GM18868 (cell line): ENCODE data around the gene LANCL1.
A peak's percentile ranks its signal among the peaks of the same experiment; 100 is the strongest.
"Not testable (repeated sequence)": the region's sequence is repeated elsewhere in the genome, so short reads cannot be mapped to it uniquely, and the experiment has no call there.

Experiments
- ATAC-seq: cut with Tn5 transposase; IDR thresholded peaks from one replicate; pipeline ENCODE4 v1.9.1; 2021; ENCODE audit warnings: mild to moderate bottlenecking, moderate library complexity; ENCODE audit not compliant: unreplicated experiment

The LANCL1 gene

DNA sequence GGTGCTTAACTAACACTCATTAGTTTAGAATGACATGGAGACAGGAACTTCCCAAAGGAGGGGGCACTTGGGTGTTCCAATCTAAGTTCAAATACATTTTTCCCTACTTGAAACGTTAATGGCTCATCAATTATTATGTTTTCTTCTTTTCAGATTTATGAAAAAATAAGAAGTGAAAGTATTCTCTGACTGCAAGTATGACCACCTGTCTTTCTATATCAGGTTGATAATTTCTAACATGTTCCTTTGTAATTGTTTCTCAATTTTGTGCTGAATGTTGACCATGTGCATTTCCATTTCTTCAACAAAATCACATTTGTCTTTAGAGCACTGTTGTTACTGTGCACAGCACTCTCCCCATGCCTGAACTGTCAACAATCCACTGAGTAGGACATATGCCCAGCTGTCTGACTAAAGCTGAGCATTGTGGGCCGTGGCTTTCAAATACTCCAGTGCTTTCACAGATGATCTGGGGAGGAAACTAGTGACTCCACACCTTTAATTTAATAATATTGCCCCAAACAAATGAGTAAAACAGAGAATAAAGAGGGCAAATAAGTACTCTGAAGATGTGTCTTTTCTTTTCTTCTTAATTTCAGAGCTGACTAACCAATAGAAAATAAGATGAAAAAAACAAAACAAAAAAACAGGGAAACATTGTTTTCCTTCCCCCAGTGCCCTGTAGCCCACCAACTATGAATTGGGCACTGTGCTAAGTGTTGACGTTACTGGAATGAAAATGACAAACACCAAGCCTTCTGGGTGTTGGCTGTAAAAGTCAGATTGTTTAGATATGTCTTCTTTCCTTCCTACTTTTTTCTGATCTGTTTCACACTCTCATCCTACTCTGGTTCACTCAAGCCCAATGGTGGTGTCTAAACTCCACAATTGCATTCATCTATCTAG is 16.0 kb downstream of the LANCL1 start:
- peak; percentile 57 for ATAC-seq

DNA sequence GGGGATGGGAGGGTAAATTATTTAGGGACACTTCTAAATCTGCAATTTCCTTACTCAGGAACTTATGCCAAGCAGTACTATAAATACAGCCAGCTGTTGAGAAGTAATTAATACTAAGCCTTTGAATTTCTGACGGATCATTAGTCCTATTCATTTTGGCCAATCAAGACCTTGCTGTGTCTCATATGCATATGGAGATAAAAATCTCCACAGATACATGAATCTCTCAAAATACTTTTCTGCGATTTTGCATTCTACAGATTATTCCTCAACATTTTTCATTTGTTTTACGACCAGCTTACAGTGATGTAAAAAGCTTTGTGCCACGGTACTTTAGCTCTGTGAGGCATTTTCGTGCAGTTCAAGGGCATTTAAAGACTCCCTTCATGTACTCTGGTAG is 16.7 kb downstream of the LANCL1 start:
- peak; percentile 7 for ATAC-seq

DNA sequence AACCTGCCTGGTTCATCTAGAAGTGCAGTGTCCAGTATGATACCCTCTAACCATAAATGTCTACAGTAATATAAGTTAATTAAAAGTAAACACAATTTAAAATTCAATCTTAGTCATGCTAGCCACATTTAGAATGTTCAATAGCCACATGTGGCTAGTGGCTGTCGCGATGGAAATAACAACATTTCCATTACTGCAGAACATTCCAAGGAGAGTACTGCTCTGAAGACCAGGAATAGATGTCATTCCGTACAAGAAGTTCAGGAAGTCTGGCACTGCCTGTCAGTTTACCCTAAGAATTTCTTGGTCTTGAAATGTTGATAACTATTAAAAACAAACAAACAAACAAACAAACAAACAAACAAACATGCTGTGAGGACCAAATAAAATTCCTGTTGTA is 17.2 kb downstream of the LANCL1 start:
- ATAC-seq = no peak

DNA sequence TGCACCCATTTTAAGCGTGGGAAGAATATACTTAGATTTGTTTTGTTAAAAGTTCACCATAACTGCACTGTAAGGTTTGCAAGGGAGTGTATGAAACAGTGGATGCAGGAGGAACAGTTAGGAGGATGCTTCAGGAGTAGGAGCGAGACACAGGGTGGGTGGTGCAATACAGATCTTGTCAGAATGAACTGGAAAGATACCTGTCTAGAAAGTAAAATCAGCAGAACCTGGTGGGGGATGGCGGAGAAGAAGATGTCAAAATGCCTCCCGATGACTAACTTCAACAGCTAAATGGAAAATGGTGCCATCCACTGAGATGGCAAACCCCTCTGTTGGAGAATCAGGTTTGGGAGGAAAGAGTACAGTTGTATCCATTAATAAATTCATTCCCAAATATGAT is 18.2 kb downstream of the LANCL1 start:
- no peak for ATAC-seq

DNA sequence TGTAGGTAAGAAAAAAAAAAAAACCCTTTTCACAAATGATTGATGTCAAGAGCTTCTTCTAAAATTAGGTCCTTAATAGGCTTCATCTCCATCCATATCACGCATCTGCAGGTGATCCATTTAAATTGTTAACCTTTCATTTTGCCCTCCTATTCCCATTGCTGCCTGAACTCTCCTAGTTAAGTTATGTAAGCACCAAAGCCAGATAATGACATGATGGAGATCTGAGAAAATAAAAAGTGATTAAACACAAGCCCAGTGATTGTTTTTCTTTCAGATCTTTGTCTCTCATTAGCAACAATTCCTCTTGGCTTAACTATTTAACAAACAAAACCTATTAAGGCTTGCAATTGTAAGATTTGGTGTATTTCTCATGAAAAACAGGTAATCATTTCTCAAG is 20.0 kb downstream of the LANCL1 start:
- no peak for ATAC-seq

DNA sequence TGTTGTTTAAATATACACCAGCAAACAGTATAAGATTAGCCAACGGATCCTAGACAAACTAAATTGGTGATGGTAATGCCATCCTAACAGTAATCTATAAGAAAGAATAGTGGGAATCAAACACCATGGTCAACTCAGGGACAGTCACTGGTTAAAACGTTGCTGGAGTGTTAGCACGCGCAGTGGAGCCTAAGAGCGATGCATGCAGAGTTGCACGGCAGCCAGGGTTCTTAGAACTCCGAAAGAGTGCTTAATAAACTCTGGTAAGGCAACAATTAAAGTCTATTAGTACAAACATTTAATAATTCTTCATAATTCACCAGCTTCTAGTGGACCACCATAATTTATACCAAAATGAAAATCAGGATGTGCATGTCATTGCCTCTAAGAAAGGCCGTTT is 22.2 kb downstream of the LANCL1 start:
- ATAC-seq = no peak

DNA sequence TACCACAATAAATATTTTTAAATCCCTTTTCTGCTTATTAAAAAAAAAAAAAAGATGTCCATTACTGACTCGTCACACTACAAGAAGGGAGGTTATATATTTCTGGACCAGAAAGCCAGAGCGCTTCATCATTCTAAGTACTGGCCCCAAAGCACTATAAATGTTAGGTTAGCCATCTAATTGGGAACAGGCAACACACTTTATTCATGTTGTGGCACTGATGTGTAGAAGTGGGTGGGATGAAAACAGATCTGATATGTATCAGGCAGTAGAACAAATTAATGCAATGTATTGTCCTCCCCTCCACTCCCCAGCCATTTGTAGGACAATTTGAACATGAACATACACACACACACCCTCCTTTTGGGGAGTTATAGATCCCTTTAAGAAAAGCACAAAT is 24.4 kb downstream of the LANCL1 start:
- no peak for ATAC-seq

DNA sequence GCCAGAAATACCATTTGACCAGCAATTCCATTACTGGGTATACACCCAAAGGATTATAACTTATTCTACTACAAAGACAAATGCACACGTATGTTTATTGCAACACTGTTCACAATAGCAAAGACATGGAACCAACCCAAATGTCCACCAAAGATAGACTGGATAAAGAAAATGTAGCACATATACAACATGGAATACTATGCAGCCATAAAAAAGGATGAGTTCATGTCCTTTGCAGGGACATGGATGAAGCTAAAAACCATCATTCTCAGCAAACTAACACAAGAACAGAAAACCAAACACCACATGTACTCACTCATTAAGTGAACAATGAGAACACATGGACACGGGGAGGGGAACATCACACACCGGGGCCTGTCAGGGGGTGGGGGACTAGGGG is 25.6 kb downstream of the LANCL1 start:
- ATAC-seq = not testable (repeated sequence)

DNA sequence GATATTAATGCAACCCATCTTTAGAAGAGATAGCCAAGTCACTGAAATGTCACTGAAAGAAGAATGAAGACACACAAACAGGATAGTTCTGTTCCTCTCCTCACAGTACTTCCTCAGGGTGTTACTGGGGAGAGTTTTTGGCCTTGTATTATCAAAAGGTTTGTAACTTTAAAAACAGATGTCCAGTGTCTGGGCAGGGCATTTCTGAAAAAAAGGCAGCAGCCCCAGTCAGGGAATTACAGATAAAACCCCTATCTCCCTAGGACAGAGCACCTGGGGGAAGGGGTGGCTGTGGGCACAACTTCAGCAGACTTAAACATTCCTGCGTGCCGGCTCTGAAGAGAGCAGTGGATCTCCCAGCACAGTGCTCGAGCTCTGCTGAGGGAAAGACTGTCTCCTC is 30.8 kb downstream of the LANCL1 start:
- ATAC-seq = no peak

DNA sequence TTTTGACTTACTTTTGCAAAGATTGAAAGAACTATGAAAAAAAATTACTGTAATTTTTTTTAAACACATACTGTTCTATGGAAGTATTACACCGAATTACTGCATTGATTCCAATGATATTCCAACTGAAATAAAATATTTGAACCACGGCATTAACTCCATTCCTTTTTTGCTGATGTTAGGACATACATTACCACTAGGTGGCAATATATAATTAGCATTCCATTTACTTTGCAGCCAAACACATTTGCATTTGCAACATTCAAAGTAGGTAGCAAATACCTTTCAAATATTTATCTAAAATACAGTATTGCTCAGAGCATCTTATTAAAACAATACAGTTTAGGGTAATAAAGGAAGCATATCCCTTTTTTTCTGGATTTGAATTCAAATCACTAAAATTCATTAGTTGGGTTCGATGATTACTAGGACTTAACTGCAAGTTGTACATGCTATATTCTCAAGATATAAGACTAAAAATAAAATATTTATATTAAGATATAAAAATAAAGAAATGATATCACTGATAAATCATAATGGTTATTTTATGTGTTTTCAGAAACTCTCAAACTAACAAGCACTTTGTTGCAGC is 31.3 kb downstream of the LANCL1 start:
- ATAC-seq = peak; percentile 24

DNA sequence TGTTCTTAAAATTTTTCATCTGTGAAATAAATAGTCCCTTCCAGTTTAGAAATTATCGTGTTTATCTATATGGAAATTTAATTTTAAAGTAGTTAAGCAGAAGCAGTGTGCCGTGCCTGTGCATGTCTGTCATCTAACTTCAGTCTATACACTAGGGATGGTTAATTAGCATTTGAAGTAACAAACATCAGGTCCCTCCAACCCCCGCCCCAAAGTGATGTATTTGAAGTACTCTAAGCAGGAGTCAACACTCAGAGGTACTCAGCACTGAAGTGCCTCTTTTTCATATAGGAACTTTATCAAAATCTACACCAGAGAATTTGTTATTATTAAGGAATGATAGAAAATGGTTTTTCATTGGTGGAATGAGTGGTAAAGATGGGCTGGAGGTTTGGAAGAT is 33.0 kb downstream of the LANCL1 start:
- no peak for ATAC-seq

DNA sequence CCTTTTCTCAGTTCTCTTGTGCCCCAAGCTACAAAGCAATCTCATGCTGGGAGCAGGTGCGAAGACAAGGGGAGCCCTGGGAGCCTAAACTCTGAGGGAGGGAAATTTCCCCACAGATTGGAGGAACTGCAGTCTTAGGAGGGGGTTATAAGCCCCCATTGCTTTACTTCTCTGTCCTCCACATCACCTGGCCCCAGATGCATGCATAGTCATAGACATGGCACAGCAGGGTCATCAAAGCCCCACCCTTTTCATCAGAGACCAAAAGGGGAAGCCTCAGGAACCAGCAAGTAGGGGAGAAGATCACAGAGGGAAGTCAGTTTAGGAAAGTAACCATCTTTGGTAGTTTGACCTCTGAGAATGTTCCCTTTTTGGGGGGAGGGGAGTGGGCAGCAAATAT is 33.7 kb downstream of the LANCL1 start:
- ATAC-seq = peak; percentile 45

DNA sequence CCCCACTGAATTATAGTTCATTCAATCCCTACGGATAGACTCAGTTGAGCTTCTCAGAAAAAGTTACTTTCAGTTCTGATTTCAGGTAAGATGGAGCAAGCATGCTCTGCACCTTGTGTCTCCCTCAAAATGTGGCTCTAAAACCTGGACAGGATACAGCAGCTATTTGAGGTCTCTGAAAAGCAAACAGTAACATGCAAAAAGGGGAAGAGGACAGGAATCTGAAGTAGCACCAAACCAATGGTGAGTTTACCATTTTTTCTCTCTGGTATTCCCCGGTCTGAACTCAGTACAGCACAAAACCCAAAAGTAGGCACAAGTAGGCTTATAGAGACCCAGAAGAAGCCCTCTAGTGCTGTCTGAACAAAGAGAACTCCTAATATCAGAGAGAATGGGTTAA is 34.1 kb downstream of the LANCL1 start:
- ATAC-seq = peak; percentile 82

DNA sequence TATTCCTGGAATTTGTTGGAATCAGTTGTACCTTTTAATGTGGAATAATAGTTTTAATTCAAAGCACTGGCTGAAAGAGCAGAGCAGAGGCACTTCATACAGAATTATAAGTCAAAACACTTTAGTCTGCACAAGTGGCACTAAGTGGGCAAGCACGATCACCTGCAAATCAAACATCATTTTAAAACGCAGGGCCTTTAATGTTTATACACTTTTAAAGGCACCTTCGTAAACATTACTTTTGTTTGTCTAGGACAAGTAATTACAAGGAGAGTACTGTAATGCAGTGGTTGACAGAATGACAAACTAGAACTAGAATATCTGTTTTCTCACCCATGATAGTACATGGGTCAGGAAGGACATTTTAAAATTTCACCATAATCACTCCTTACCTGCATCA is 36.4 kb downstream of the LANCL1 start:
- no peak for ATAC-seq

DNA sequence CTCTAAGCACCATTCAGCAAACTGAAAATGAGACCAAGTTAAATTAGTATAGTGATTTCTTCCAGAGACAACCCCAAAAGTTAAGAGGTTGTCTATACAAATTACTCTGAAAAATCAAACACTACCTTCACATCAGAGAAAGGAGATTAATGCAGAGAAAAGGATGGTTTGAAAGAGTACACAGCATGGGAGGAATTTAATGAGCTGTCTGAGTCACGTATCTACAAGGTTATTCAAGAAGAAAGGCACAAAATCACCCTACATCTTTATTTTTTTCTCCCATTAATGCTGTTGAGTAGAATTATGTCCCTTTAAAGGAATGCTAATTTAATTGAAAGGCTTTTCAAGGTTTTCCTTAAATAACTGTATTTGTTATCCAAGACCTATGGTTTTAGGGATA is 41.1 kb downstream of the LANCL1 start:
- ATAC-seq = no peak

DNA sequence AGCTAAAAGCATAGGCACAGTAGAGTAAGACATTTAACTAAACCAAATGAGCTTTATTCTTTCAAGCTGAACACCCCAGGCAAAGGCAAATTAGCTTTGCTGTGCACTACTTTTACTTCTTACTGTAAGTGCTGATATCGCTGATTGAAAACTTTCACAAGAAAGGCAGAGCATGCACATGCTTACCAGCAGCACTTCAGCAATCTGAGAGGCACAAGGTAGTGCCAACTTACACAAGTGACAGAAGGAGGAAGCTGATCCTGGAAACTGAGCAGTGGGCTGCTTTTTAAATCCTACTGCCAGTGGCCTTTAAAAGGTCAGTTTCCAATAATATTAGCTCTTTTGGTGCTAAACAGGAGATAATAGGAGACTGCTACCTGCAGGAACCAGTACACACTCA is 43.9 kb downstream of the LANCL1 start:
- ATAC-seq = no peak

DNA sequence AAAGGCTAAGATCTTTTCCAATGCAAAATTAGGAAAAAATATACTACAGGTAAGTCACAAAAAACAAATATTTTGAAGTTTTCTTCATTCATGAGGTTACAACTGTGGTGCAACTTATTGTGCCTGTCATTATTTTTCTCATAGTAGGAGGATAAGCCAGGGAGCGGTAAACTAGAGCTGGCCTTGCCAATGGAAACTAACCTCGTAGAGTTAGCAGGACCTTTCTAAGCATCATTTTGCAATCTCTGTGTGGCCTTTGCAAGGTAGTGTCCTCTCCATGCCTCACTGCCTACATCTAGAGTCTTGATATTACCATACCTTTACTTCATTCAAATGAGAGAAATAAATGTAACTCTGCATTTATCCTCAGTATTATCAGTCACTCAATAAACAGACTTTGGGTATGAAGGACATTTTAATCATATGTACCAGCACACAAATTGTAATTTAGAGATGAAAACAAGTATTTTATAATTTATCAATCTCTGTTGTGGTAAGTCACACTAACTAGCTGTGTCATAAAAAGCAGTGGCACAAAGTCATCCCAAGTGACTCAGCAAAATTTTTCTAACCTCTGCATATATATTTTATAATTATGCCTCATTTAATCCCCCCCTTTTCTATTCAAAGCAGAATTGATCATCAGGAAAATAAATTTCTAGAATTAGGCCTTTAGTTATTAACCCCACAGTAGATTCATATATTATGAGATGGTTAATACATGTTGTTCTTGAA is 47.0 kb downstream of the LANCL1 start:
- no peak for ATAC-seq

DNA sequence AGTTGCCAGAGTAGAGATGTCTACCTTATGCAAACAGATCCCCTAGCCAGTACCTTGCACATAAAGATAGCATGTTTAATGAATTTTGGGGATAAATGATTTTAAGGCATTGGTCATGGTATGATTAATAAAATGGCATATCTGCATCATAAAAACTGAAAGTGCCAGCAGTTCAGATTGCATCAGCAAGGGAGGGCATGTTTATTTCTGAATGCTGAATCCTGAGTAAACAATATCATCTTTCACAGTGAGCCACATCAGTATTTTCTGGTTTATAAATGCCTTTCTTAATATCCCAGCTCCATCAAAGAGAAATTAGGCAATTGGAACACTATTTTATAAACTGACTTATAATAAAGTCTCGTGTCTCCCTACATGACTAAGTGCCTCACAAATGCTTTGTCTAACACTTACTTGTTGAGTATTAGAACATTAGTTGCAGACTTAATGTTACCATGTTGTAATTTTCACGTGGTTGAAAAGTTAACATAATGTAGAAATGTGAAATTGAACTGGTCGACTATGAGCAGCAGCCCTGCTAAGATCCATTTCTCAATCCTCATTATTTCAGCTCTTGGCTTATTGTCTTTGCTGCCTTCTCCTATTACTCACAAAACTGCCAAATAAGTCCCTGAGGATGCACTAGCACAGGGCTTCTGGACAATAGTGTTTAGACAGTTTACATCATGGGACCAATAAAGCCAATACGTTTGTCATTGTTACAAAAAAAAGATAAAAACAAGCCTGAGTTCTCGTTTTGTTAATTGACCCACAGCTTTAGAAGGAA is 48.0 kb downstream of the LANCL1 start:
- ATAC-seq = no peak

DNA sequence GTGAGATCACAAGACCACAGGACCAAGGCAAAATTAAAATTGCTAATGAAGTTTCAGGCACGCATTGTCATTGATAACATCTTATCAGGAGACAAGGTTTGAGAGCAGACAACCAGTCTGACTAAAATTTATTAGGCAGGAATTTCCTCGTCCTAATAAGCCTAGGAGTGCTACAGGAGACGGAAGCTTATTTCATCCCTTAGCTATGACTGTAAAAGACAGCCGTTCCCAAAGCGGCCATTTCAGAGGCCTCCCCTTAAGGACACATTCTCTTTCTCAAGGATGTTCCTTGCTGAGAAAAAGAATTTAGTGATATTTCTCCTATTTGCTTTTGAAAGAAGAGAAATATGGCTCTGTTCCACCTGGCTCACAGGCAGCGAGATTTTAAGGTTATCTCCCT is 49.2 kb downstream of the LANCL1 start:
- ATAC-seq = not testable (repeated sequence)

DNA sequence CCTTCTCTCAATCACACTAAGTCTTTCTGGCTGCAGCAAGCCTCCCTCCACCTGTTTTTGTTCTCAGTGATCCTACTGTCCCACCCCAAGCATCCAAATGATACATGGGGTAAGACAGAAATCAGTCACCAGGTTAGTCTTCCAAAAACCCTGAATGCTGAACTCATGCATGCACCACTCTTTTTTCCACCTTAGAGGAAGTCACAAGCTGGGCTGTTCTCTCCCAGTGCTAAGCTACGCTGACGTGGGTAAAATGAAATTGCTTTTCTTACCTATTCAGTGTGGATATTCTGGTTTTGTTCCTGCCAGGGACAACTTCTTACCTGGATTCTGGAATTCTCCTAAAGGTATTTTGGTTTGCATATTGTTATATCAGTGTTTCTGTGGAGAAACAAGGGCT is 54.2 kb downstream of the LANCL1 start:
- no peak for ATAC-seq

DNA sequence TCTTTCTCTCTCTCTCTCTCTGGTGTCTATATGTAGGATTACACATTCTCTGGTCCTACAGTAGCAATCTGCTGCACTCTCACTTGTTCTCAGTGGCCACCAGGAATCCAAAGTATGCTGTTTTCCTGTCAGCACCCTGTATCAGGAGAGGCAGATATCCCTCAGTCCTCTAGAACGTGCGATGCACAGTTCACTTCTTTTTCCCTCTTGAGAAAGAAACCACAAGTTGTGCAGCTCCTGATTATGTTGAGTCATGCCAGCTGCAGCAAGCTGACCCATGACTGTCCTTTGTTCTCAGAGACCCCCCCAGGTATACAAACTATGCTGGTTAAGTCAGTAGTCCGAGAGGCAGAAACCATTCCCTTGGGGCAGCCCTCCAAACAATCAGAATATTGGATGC is 54.6 kb downstream of the LANCL1 start:
- no peak for ATAC-seq
